Measurements from ENCODE around the gene KCTD7.
"Not testable (repeated sequence)": the region's sequence is repeated elsewhere in the genome, so short reads cannot be mapped to it uniquely, and the experiment has no call there.

The KCTD7 gene

GRCh38 chr7:66628361-66629221, at the start of gene KCTD7:
TSS of gene KCTD7 (plus strand) at chr7:66628881. CDS start at chr7:66629065, 184 bp downstream.
- FAIRE-seq = no peak

GRCh38 chr7:66580380-66580779, 48.3 kb upstream of the KCTD7 start:
- not testable (repeated sequence) for FAIRE-seq

DNA sequence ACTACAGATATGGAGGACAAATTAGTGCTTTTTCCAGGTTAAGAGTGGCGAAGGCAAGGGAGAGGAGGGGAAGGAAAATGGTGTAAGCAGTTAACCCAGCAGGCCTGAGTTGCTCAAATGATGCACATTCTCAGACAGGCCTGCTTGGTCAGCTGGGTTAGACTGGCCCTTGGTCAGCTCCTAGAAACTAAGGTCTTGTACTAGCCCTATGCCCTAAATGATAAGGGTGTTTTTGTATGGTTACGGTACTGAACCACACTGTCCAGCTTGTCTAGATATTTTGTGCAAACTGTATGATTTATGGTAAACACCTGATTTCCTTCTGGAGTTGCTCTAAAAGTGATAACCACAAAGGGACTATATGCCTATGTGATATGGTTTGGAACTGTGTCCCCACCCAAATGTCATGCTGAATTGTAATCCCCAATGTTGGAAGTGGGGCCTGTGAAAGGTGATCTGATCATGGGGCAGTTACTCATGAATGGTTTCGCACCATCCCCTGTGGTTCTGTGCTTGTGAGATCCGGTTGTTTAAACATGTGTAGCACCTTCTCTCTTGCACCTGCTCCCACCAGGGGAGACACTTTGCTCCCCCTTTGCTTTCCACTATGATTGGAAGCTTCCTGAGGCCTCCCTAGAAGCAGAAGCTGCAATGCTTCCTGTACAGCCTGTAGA, 45.7 kb upstream of the KCTD7 start:
- FAIRE-seq = not testable (repeated sequence)

GRCh38 chr7:66583490-66584110, 45.1 kb upstream of the KCTD7 start:
- FAIRE-seq = no peak

GRCh38 chr7:66586181-66586580, 42.5 kb upstream of the KCTD7 start:
- FAIRE-seq = no peak

DNA sequence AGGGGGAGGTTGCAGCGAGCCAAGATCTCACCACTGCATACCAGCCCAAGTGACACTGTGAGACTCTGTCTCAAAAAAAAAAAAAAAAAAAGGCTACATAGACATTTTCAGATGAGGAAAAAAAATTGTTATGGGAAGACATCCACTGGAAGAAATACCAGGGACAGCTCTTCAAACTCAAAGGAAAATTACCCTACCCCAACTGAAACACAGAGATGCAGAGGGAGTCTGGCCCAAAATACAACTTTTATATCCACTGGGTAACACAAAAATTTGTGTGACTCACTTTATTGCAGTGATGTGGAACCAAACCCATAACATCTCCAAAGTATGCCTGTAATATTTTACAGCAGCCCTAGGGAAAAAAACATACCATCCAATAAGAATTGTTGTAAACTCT, 40.5 kb upstream of the KCTD7 start:
- not testable (repeated sequence) for FAIRE-seq

- FAIRE-seq = not testable (repeated sequence)
Measured at GRCh38 chr7:66588856-66589570, 39.7 kb upstream of the KCTD7 start.

DNA sequence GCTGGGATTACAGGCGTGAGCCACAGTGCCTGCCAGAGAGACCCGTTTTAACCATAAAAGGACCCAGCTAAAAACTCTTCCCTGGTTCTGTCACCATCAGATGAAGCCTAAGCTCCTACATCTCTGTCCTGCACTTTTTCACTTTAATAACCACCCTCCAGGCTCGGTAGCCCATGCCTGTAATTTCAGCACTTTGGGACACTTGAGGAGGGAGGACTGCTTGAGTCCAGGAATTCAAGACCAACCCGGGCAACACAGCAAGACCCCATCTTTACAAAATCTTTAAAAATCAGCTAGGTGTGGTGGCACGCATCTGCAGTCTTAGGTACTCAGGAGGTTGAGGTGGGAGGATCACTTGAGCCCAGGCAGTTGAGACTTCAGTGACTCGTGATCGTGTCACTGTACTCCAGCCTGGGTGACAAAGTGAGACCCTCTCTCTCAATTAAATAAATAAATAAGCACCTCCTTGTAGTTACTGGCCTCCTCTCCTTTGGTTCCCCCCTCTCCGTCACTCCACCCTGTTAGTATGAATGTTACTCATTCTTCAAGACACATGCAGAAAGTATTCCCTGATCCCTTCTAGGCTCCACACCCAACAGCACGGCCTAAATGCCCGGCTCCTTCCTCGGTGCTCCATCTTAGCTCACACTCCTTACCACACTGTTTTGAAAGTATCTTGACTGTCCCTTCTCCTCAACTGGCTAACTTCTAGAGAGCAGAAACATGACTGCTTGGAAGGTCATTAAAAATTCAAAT, 38.2 kb upstream of the KCTD7 start:
- not testable (repeated sequence) for FAIRE-seq

- not testable (repeated sequence) for FAIRE-seq
Measured at GRCh38 chr7:66591058-66591798, 37.5 kb upstream of the KCTD7 start.

DNA sequence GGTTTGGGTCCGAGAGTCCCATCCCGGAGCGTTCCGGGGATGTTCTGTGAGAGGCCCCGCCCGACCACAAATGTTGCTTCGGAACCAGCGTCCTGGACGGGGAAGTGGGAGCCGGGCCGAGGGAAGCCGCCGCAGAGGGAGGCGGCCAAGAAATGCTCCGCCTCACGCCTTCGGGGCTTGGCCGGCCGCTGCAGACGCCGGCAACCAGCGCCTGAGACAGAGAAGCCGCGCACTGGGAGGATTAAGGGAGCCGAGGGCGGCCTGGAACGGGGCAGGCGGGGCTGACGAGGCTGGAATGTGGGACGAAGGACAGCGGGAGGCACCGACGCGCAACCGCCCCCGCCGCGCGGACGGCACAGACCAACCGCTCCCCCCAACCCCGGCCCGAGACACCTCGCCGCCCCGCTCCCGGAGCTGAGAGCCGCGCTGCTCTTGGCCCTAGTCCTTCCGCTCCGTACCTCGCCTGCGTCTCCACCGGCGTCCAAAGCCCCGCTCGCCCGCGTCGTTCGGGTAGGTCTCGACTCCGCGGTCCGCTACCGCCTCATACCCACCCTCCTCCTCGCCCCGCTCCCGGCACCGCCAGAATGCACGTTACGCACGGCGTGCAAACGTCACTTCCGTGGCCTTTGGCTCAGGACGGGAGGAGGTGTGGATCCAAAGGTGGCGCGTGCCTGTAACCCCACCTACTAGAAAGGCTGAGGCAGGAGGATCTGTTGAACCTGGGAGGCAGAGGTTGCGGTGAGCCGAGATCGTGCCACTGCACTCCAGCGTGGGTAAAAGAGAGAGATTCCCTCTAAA, 36.7 kb upstream of the KCTD7 start:
- no peak for FAIRE-seq

DNA sequence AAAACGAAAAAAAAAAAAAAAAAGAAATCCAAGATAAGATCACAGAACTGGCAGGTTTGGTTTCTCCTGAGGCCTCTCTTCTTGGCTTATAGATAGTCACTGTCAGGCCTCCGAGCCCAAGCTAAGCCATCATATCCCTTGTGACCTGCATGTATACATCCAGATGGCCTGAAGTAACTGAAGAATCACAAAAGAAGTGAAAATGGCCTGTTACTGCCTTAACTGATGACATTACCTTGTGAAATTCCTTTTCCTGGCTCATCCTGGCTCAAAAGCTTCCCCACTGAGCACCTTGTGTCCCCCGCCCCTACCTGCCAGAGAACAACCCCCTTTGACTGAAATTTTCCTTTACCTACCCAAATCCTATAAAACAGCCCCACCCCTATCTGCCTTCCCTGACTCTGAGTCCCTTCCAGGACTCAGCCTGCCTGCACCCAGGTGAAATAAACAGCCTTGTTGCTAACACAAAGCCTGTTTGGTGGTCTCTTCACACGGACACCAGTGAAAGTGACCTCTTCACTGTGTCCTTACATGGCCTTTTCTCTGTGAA, 36.0 kb upstream of the KCTD7 start:
- not testable (repeated sequence) for FAIRE-seq

DNA sequence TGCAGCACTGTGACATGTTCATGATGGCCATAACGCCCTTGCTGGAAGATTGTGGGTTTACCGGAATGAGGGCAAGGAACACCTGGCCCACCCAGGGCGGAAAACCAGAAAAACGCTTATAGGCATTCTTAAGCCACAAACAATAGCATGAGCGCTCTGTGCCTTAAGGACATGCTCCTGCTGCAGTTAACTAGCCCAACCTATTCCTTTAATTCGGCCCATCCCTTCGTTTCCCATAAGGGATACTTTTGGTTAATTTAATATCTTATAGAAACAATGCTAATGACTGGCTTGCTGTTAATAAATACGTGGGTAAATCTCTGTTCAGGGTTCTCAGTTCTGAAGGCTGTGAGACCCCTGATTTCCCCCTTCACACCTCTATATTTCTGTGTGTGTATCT, 34.6 kb upstream of the KCTD7 start:
- FAIRE-seq = not testable (repeated sequence)

- no peak for FAIRE-seq
Measured at GRCh38 chr7:66597461-66597860, 31.2 kb upstream of the KCTD7 start.

GRCh38 chr7:66602159-66602558, 26.5 kb upstream of the KCTD7 start:
- FAIRE-seq = no peak

DNA sequence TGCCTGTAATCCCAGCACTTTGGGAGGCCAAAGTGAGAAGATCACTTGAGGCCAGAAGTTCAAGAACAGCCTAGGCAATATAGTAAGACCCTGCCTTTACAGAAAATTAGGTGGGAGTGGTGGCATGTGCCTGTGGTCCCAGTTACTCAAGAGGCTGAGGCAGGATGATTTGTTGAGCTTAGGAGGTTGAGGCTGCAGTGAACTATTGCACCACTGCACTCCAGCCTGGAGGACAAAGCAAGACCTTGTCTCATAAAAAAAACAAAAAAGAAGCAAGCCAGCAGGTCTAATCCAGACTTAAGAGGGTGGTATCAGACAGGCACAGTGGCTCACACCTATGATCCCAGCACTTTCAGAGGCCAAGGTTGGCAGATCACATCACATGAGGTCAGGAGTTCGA, 24.5 kb upstream of the KCTD7 start:
- FAIRE-seq = no peak

GRCh38 chr7:66606540-66607291, 22.0 kb upstream of the KCTD7 start:
- FAIRE-seq = not testable (repeated sequence)

DNA sequence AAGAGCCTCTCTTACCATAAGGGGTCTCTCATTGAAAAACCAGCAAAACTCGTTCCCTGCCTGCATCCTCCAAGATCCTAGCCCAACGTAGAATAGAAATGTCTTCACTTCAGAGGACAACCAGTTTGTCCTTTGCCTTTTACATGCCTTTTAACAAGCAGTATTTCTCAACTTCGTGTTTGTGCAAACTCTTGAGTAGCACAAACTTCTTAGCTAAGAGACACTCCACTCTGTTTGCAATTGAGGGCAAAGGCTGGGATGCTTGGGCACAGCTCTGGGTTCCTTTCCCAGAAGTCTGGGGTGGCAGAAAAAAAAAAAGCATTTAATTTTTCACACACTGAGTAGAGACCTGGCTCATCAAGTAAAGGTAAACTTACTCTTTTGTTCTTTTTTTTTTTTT, 19.5 kb upstream of the KCTD7 start:
- no peak for FAIRE-seq

GRCh38 chr7:66614596-66614995, 14.1 kb upstream of the KCTD7 start:
- FAIRE-seq = not testable (repeated sequence)

- no peak for FAIRE-seq
Measured at GRCh38 chr7:66615699-66616098, 13.0 kb upstream of the KCTD7 start.

DNA sequence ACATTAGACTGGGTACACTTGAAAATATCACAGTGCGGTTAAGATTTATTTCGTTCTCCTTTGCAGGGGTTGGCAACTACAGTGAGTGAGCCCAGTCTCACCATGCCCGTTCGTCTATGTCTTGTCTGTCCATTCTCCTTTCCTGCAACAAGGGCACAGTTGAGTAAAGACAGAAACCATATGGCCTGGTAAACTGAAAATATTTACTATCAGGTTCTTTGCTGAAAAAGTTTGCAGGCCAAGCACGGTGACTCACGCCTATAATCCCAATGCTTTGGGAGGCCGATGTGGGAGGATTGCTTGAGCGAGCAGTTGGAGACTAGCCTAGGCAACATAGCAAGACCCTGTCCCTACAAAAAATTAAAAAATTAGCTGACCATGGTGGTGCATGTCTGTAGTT, 11.4 kb upstream of the KCTD7 start:
- no peak for FAIRE-seq
